HG03060 (cell line): ENCODE data around the gene NCOR1.

Experiments
- ATAC-seq: cut with Tn5 transposase; IDR thresholded peaks from one replicate; pipeline ENCODE4 v1.9.1; 2021; ENCODE audit warnings: low read depth, moderate number of reproducible peaks; ENCODE audit not compliant: unreplicated experiment

Gene NCOR1

DNA sequence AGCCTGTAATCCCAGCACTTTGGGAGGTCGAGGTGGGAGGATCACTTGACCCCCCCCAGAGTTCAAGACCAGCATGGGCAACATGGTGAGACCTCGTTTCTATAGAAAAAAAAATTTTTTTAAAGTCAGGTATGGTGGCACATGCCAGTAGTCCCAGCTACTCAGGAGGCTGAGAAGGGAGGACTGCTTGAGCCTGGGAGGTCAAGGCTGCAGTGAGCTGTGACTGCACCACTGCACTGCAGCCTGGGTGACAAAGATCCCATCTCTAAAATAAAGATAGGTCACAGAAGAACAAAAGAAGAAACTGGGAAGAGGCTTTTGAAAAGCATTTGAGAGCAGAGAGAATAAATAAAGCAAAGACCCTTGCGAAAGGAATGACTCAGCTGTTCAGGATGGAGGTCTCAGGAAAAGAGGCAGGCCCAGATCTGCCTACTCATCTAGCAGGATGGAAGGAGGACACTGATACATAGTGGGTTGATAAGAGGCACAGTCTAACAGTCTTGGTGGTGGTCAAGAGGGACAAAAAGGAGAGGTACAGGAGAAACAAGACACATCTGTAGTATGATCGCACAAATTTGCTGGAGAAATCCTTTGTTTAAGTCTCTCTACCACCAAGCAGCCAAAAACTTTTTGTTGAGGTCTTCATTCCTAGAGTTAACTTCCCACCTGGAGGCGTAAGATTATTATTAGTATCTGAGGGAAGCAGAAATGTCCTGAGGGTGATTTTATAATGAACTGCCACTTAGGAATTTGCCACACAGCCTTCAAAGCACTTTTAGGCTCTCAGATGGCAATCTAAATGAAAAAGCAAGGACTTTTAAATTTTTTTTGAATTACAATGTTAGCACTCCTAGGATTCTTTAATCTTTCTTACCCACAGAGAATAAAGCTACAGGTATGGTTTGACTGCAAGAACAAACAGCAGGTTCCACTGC lies 233.4 kb downstream of the NCOR1 start:
- ATAC-seq, result no peak

DNA sequence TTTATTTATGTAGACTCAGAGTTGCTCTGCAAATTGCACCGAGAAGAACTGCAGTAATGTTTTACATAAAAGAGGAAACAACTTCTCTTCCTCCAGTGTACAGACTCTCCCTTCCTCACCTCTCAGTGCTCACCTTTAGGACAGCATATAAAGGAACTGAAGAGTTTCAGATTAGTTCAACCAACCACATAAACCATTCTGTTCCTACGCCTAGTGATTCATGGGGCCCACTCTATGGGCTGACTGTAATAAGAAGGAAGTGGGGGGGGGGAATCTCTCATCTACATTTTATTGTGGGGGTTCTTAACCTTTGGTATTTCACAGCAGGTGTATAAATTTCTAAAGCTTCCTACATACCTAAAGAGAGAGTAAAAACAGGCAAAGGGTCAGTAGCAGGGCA lies 234.1 kb downstream of the NCOR1 start:
- peak; percentile 67 for ATAC-seq
